Stimulated activated CD4-positive, alpha-beta T cell treated with anti-CD3 and anti-CD28 coated beads, Interleukin-2, amount 100 ng/mL, for 24 hours (primary cell): ENCODE results near the gene CITED4.

Experiments
- DNase-seq, 2 donors: peaks; one replicate each; pipeline ENCODE4 v3.0.0-alpha.2; 2020

The CITED4 gene

DNA sequence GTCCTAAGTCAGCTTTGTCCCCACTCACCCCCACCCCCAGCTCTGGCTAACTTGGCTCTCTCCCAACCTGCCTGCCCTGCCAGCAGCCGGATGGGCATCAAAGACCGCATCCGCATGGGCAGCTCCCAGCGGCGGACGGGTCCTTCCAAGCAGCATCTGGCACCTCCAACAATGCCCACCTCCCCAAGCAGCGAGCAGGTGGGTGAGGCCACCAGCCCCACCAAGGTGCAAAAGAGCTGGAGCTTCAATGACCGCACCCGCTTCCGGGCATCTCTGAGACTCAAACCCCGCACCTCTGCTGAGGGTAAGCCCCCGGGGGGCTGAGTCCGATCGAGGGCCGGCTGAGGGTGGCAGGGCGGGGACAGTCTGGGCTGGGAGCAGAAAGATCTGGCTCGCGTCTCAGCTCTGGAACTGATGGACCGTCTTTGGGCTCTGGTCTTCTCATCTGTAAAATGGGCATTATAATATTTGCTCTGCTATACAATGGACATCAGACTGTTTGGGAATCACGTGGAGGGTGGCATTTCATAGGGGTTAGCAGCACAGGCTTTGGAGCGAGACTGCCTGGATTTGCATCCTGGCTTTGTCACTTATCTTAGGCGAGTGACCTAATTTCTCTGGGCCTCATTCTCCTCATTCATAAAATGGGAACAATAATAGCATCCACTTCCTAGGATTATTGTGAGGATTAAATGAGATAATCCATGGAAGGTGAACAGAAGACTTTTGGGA lies 31.0 kb downstream of the CITED4 start:
- DNase-seq, result no peak

- no peak for DNase-seq
Observed at GRCh38 chr1:40830419-40830943, 31.7 kb downstream of the CITED4 start.

DNA sequence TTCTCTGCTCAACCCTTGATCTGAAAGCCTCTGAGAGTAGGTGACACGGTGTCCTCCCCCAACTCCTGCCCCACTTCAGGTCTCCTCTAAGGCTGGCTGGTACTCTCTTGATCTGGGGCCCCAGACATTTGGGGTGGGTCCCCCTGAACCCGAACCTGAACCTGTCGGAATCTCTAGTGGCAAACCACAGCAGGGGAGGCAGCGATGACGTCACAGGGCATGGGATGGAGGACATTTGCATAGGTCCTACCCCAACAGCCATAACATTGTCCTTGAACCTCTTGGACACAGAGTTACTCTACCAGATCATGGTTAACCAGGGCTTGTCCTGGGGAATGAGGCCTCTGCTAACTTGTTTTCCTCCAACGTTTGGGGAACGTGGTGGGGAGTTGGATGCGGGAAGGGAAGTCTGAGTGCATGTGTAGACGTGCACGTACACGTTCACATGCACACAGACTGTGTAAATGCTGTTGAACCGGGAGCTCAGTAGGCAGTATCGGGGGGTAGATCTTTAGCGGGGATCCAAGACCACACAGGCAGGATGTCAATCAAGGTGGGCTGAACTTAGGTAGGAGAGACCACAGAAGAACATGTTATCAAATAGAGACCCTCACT lies 32.4 kb downstream of the CITED4 start:
- DNase-seq, result no peak

GRCh38 chr1:40825996-40826395 lies 36.2 kb downstream of the CITED4 start:
- DNase-seq, result no peak

DNA sequence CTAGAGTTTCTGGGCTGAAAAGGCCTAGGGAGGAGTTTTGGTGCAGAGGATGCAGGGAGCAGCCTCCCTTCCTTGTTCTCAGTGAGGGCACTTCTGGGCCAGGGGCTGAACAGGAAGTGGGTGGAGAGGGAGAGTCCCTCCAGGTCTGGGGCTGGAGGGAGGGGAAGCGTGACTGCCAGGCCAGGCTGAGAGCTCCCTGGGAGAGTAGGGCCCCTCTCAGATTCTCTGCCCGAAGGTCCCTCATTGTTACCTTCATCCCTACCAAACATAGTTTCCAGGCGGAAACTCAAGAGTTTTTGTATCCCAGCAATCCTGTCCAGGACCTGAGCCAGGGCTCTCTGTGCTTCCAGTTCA lies 36.8 kb downstream of the CITED4 start:
- no peak for DNase-seq

- no peak for DNase-seq
Observed at GRCh38 chr1:40824591-40825434, 37.4 kb downstream of the CITED4 start.

DNA sequence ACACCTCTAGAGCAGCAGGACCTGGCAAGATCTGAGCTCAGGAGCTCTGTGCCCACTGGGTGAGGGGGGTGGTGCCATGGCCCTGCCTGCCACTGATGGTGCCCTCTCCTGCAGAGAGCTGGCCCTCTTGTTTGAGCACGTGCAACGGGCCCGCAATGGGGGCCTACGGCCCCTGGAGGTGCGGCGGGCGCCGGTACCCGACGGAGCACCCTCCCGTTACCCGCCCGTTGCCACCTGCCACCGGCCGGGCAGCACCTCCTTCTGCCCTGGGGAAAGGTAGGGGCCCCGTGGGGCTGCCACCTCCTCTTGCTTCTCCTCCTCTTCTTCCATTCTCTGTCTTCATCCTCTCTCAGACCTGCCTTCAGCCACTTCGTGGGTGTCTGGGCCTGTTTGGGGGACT lies 38.2 kb downstream of the CITED4 start:
- no peak for DNase-seq

DNA sequence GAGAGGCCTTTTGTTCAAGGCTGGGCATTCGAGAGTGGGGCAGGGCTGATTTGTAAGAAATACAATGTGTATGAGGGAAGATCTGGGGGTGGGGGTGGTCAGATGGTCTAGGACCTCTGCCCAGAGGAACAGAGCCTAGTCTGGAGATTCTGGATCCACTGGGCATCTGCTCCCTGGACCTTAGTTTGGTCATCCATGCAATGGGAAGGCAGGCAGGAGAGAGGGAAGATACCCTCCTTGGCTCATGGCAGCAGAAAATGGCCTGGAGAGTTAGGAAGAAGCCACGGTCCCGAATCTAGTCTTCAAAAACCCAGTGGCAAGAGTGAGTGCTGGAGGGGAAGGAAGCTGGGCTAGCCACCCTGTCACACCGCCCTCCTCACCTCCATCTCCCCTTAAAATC lies 38.8 kb downstream of the CITED4 start:
- no peak for DNase-seq

DNA sequence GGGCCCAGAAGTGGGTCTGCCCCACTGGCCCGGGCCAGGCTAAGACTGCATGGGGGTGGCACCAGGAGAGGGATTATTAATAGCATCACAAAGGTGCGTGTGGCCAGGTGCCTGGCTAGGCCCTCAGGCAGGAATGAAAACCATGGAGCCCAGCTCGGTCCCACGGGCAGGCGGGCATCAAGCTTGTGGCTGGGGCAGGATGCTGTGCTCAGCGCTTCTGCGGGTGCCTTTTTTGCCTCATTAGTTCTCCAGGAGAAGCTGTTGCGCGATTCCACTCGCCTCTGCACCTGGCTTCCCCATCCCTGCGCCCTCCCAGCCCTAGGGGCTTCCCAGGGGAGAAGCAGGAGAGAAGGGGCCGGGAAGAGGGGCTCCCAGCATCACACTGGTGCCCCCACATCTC lies 39.3 kb downstream of the CITED4 start:
- DNase-seq, result no peak

- DNase-seq, result no peak
Observed at GRCh38 chr1:40820911-40821693, 41.1 kb downstream of the CITED4 start.

DNA sequence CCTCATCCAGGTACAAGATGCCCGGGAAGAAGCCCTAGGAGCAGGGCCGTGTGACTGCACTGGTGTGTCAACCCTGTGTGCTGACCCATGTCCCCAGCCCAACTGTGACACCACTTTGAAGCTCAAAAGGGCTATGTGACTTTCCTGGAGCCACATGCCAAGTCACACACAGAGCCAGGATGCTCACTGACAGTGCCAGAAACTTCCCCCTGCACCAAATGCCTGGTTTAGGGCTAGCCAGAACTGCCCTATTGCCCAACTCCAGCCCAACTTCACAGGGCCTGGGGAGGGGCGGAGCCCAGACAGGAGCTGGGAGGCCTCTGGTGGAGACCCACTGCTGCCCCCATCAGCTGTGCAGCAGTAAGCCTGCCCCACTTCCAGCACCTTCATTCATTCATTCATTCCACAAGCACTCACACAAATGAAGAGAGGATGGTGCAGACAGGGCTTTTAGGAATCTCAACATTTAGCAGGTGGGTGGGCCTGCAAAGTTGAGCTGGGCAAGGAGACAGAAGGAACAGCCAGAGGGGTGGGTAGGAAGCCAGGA lies 41.8 kb downstream of the CITED4 start:
- no peak for DNase-seq

GRCh38 chr1:40819101-40819500 lies 43.1 kb downstream of the CITED4 start:
- DNase-seq, result no peak

DNA sequence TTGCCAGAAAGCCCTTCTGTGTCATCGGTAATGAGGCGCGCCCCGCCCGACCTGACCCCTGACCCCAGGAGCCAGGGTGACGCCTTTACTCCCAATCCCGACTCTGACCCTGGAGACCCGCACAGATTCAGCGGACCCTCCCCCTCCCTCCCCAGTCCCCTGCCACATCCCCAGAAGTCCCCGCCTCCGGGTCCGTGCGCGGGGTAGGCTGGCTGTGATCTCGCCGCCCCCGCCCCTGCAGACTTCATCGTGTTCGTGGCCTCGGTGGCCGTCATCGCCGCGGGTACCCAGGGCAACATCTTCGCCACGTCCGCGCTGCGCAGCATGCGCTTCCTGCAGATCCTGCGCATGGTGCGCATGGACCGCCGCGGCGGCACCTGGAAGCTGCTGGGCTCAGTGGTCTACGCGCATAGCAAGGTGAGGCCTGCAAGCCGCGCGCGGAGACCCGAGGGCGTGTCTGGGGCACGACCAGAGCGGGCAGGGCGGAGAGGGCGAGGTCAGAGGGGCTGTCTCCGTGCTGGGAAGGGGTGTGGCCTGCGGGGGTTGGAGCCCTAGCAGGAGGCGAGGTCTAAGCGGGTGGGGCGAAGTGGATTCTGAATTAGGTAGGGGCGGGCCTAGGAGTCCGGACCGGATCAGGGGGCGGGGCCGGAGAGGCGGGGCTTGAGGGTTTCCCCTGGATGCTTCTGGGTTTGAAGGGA lies 43.8 kb downstream of the CITED4 start:
- DNase-seq, result peak; percentile 87 to 89

GRCh38 chr1:40817791-40818263 lies 44.3 kb downstream of the CITED4 start:
- DNase-seq, result no peak

GRCh38 chr1:40815420-40815819 lies 46.7 kb downstream of the CITED4 start:
- DNase-seq, result no peak
